HUES6 (cell line): Measurements from ENCODE around the gene RASL11A.
"Not testable (repeated sequence)": the region's sequence is repeated elsewhere in the genome, so short reads cannot be mapped to it uniquely, and the experiment has no call there.

Experiments
- H3K27ac ChIP-seq: 2 replicates; pipeline ENCODE4 v1.7.0; 2013; ENCODE audit warnings: low read depth, mild to moderate bottlenecking, low read length, inconsistent platforms
- H3K27me3 ChIP-seq: 2 replicates; pipeline ENCODE4 v1.6.1; 2013; ENCODE audit warnings: low read length; ENCODE audit not compliant: control insufficient read depth, insufficient read depth
- H3K36me3 ChIP-seq: 2 replicates; pipeline ENCODE4 v1.6.1; 2013; ENCODE audit warnings: low read length; ENCODE audit not compliant: control insufficient read depth, insufficient read depth
- H3K4me1 ChIP-seq: 2 replicates; pipeline ENCODE4 v1.6.1; 2013; ENCODE audit warnings: low read length; ENCODE audit not compliant: control insufficient read depth, insufficient read depth
- H3K4me3 ChIP-seq: 2 replicates; pipeline ENCODE4 v1.5.1; 2013; ENCODE audit warnings: low read depth, low read length
- H3K9ac ChIP-seq: one replicate; pipeline ENCODE4 v1.6.1; 2013; ENCODE audit warnings: mild to moderate bottlenecking, low read length
- H3K9me3 ChIP-seq: 2 replicates; pipeline ENCODE4 v1.6.1; 2013; ENCODE audit warnings: low read depth, low read length; ENCODE audit not compliant: control insufficient read depth, insufficient read depth

RASL11A gene

GRCh38 chr13:27313770-27314169, 43.1 kb downstream of the RASL11A start:
- Histone ChIP-seq H3K27ac (no peak overlapping the region), H3K9me3 (no peaks in the 10 kb centered on the region), H3K4me1 (no peaks in the 10 kb centered on the region), H3K4me3 (no peak overlapping the region), H3K27me3 (no peaks in the 10 kb centered on the region), H3K36me3 (no peaks in the 10 kb centered on the region), H3K9ac (no peak overlapping the region)

DNA sequence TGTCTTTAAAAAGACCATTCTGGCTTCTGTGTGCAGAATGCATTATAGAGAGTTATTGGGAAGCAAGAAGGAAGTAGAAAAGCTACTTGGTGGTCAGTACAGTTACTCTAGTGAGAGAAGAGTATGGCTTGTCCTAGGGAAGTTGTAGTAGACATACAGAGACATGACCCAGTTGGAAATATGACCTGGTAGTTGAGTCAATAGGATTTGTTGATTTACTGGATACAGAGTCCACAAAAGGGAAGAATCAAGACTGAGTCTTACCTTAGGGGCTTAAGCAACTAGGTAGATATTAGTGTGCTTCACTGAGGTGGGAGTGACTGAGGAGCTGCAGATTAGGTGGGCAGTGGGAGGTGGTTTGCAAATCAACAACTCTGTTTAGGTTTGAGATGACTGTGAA, 48.8 kb downstream of the RASL11A start:
- Histone ChIP-seq H3K27ac (no peak overlapping the region), H3K4me1 (no peaks in the 10 kb centered on the region), H3K9me3 (0 out of 2 replicates have a peak, but pooled peaks cover 5% of the 10 kb centered on the region), H3K9ac (no peak overlapping the region), H3K27me3 (no peaks in the 10 kb centered on the region), H3K36me3 (no peaks in the 10 kb centered on the region), H3K4me3 (no peak overlapping the region)

- H3K27me3 ChIP-seq: no peaks in the 10 kb centered on the region
- no peak overlapping the region for H3K27ac ChIP-seq
- 0 out of 2 replicates have a peak, but pooled peaks cover 5% of the 10 kb centered on the region for H3K9me3 ChIP-seq
- H3K4me1 ChIP-seq: no peaks in the 10 kb centered on the region
- no peak overlapping the region for H3K4me3 ChIP-seq
- H3K9ac ChIP-seq: no peak overlapping the region
- no peaks in the 10 kb centered on the region for H3K36me3 ChIP-seq
These were observed 51.1 kb downstream of the RASL11A start for GRCh38 chr13:27321468-27322431.

- not testable (repeated sequence) for H3K36me3 ChIP-seq, H3K27me3 ChIP-seq, H3K9ac ChIP-seq, H3K4me3 ChIP-seq, H3K9me3 ChIP-seq, H3K4me1 ChIP-seq, H3K27ac ChIP-seq
These were observed 51.8 kb downstream of the RASL11A start for GRCh38 chr13:27322443-27322842.
